Measurements from ENCODE around the gene NUDT4B. TPM values are rescaled to one million over a fixed set of nuclear protein-coding genes. Genes with fewer than 3 reads are reported as not detected.
"Not testable (repeated sequence)": the region's sequence is repeated elsewhere in the genome, so short reads cannot be mapped to it uniquely, and the experiment has no call there.

Gene NUDT4B
- total and polyA plus RNA-seq, 9 donors: 0.31 to 1.3 (median 0.69) TPM; not detected in 1

DNA sequence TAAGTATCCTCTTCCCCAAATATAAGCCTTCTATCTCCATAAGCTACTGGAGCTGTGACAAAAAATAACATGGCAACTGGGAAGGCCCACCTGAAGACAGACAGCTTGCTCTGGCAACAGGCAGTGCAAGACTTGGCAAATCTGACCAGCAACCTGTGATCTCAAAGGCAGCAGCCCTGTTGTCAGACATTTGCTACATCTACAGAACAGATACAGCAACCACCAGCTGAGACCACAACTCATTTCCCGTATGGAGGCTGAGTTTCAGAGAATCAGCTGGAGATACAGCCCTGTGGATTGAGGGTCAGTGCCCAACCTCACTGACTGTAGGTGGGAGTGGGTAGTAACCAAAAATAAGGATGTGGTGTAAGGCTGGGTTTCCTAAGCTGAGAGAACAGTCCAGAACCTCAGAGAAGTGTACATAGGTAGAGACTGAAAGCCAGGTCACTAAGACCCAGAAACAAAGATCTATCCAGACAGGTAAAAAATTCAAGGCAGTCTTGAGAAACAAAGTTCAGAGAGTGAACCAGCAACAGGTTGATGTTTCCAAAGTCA is 31.5 kb upstream of the NUDT4B start:
- DNase-seq; H3K4me1 ChIP-seq (ENCODE audit: control insufficient read depth, insufficient read depth, low read length); H3K36me3 ChIP-seq (ENCODE audit: control insufficient read depth, insufficient read depth, low read length); H3K4me3 ChIP-seq (ENCODE audit: low read length); H3K9me3 ChIP-seq (replicated peaks; ENCODE audit: control insufficient read depth, low read depth, low read length); H3K27ac ChIP-seq (ENCODE audit: low read length); H3K27me3 ChIP-seq (ENCODE audit: control insufficient read depth, insufficient read depth, low read length): not testable (repeated sequence)
- no CpG with 5 or more reads among the region's 1 CpG for WGBS (ENCODE audit: insufficient coverage)

DNA sequence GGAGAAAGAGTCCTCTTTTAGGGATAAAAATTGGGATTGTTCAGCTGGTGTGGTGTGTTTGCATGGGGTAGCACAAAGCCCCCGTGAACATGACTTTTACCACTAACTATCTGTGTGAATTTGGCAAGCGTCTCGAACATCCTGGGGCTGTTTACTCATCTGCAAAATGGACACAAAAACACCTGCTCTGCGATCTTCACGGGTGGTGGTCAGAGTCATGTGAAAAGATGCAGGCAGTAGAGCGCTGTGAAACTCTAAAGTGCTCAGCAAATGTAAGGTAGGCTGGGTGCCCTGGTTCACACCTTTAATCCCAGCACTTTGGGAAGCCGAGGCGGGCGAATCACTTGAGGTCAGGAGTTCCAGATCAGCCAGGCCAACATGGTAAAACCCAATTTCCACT is 27.7 kb upstream of the NUDT4B start:
- not testable (repeated sequence) for H3K36me3 ChIP-seq (ENCODE audit: control insufficient read depth, insufficient read depth, low read length); H3K4me3 ChIP-seq (ENCODE audit: low read length); H3K27ac ChIP-seq (ENCODE audit: low read length); H3K27me3 ChIP-seq (ENCODE audit: control insufficient read depth, insufficient read depth, low read length); H3K4me1 ChIP-seq (ENCODE audit: control insufficient read depth, insufficient read depth, low read length); DNase-seq; H3K9me3 ChIP-seq (replicated peaks; ENCODE audit: control insufficient read depth, low read depth, low read length)
- no CpG with 5 or more reads among the region's 9 CpGs for WGBS (ENCODE audit: insufficient coverage)

DNA sequence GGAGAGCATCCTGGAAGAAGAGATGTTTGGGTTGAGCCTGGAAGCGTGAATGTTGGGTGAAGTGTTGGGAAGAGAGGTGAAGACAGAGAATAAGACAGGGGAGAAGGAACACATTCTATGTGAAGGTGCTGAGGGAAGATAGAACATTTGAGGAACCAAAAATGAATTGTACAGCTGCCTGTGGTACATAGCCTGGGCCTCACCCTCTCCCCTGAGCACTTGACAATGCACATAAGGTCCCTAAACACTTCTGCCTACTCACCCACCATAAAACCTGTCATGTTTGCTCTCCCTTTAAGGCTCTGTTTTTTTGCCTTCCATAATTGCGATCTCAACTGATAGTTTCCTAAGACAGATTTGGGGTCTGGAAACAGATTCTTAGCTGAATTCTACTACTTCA is 25.8 kb upstream of the NUDT4B start:
- not testable (repeated sequence) for H3K27ac ChIP-seq (ENCODE audit: low read length); H3K9me3 ChIP-seq (replicated peaks; ENCODE audit: control insufficient read depth, low read depth, low read length); H3K27me3 ChIP-seq (ENCODE audit: control insufficient read depth, insufficient read depth, low read length); H3K4me3 ChIP-seq (ENCODE audit: low read length); H3K36me3 ChIP-seq (ENCODE audit: control insufficient read depth, insufficient read depth, low read length); H3K4me1 ChIP-seq (ENCODE audit: control insufficient read depth, insufficient read depth, low read length); DNase-seq
- WGBS (ENCODE audit: insufficient coverage): no CpG with 5 or more reads among the region's 2 CpGs

DNA sequence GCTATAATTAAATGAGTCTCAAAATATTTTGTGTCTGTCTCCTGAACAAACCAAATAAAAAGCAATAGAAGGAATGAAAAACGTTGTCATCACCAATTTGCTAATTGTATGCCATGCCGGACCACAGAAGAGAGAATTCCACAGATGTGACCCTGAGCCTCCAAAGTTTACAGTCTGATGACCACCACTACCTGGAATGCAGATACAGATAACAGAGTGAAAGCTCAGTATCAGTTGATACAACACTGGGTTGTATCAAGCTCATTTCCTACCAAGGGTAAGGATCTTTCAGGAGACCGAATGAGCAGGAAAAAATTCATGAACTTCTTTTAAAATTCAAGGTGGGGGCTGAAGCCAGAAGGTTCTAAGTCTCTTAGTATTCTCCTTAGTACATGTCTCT is 25.1 kb upstream of the NUDT4B start:
- not testable (repeated sequence) for H3K4me1 ChIP-seq (ENCODE audit: control insufficient read depth, insufficient read depth, low read length); H3K36me3 ChIP-seq (ENCODE audit: control insufficient read depth, insufficient read depth, low read length); H3K27ac ChIP-seq (ENCODE audit: low read length); H3K27me3 ChIP-seq (ENCODE audit: control insufficient read depth, insufficient read depth, low read length); DNase-seq; H3K4me3 ChIP-seq (ENCODE audit: low read length); H3K9me3 ChIP-seq (replicated peaks; ENCODE audit: control insufficient read depth, low read depth, low read length)
- no CpG with 5 or more reads among the region's 3 CpGs for WGBS (ENCODE audit: insufficient coverage)

DNA sequence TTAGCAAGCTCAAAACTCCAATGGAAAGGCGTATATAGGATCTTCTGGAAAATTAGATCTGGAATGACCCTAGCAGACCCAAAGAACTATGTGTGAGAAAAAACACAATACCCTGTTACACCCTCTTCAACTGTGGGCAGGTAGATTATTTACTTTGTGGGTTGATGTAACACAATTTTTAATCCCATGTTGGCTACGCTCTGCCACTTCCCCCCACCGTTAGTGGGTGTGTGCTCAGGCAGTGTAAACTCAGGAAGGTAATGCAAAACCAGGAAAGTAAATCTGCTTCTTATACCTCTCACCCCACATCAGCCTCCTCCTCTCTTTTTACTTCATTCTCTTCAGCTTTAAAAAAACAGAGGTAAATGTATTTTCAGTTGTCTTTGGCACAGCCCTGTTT is 23.7 kb upstream of the NUDT4B start:
- not testable (repeated sequence) for H3K36me3 ChIP-seq (ENCODE audit: control insufficient read depth, insufficient read depth, low read length); H3K27me3 ChIP-seq (ENCODE audit: control insufficient read depth, insufficient read depth, low read length); DNase-seq; H3K27ac ChIP-seq (ENCODE audit: low read length); H3K9me3 ChIP-seq (replicated peaks; ENCODE audit: control insufficient read depth, low read depth, low read length); H3K4me1 ChIP-seq (ENCODE audit: control insufficient read depth, insufficient read depth, low read length); H3K4me3 ChIP-seq (ENCODE audit: low read length)
- WGBS (ENCODE audit: insufficient coverage): no CpG with 5 or more reads among the region's 3 CpGs

DNA sequence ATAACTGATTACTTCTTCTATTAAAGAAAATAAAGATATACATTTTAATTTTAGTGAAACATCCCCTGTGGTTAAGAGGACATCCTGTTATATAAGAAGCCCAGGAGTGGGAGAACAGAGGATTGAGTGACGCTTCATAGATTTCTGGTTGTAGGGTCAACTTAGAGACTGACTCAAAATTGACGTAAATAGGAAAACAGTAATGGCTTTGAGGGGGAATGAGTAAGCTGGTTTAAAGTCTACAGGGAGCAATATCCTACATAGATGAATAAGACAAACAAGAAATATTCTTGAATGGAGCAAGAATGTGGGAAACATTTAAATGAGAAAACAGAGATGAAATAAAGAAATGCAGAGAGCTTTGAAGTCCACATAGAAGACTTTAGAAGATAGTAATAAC is 20.7 kb upstream of the NUDT4B start:
- H3K27me3 ChIP-seq (ENCODE audit: control insufficient read depth, insufficient read depth, low read length); H3K36me3 ChIP-seq (ENCODE audit: control insufficient read depth, insufficient read depth, low read length); H3K27ac ChIP-seq (ENCODE audit: low read length); H3K4me3 ChIP-seq (ENCODE audit: low read length); DNase-seq; H3K9me3 ChIP-seq (replicated peaks; ENCODE audit: control insufficient read depth, low read depth, low read length); H3K4me1 ChIP-seq (ENCODE audit: control insufficient read depth, insufficient read depth, low read length): not testable (repeated sequence)
- WGBS (ENCODE audit: insufficient coverage): no CpG with 5 or more reads among the region's 2 CpGs

DNA sequence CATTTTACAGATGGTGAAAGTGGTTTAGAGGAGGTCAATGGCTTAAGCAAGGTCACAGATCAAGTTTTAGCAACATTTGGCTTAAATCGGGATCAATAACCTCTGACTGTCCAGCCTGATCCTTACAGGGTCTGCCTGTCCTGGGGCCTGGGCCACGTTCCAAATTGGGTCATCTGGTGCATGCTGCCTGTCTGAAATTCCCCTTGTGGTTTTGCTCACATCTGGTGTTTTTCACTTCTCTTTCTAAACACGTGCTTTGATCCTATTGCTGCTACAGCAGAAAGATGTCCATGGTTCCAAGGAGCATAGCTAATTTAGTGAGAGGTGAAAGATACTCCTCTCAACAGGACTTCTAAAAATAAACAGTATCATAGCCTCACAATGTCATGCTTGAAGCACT is 19.4 kb upstream of the NUDT4B start:
- H3K9me3 ChIP-seq (replicated peaks; ENCODE audit: control insufficient read depth, low read depth, low read length); H3K27ac ChIP-seq (ENCODE audit: low read length); H3K36me3 ChIP-seq (ENCODE audit: control insufficient read depth, insufficient read depth, low read length); DNase-seq; H3K4me1 ChIP-seq (ENCODE audit: control insufficient read depth, insufficient read depth, low read length); H3K4me3 ChIP-seq (ENCODE audit: low read length); H3K27me3 ChIP-seq (ENCODE audit: control insufficient read depth, insufficient read depth, low read length): not testable (repeated sequence)
- no CpG with 5 or more reads among the region's 3 CpGs for WGBS (ENCODE audit: insufficient coverage)

DNA sequence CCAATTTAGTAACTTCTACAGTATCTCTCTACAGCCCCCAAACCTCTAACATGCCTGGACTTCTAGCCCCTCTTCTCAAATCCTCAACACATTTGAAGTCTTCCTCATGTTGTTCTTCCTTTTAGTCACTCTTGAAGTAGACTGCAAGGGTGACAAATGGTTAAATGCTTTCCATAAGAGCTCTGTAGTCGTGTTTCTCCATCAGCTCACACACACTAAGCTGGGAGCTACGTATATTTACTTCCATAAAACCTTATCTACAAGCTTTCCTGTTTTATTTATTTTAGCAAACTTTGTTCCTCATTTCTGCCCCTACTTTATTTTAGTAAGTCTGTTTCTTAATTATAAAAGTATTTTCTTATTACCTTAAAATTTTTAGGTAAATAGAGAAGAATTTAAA is 19.0 kb upstream of the NUDT4B start:
- not testable (repeated sequence) for DNase-seq; H3K27me3 ChIP-seq (ENCODE audit: control insufficient read depth, insufficient read depth, low read length); H3K27ac ChIP-seq (ENCODE audit: low read length); H3K36me3 ChIP-seq (ENCODE audit: control insufficient read depth, insufficient read depth, low read length); H3K4me1 ChIP-seq (ENCODE audit: control insufficient read depth, insufficient read depth, low read length); H3K9me3 ChIP-seq (replicated peaks; ENCODE audit: control insufficient read depth, low read depth, low read length); H3K4me3 ChIP-seq (ENCODE audit: low read length)
- no CpG with 5 or more reads among the region's 2 CpGs for WGBS (ENCODE audit: insufficient coverage)

DNA sequence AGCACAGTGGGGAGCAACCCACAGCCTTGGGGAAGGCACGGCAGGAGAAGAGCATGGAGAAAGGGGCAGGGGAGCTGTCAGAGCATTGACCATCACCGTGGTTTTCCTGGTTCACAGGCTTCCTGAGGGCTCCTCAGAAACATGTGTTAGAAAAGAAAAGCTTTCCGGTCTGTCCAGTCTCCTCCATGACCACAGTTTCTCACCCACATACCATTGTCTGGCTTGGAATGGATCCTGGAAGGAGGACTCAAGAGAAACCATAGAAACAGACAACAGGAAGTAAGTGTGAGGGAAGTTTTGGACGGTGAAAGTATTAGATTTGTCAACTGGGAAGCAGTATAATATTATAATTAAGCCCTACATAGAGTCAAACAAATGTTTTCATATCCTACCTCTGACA is 16.3 kb upstream of the NUDT4B start:
- H3K4me1 ChIP-seq (ENCODE audit: control insufficient read depth, insufficient read depth, low read length); DNase-seq; H3K27me3 ChIP-seq (ENCODE audit: control insufficient read depth, insufficient read depth, low read length); H3K4me3 ChIP-seq (ENCODE audit: low read length); H3K9me3 ChIP-seq (replicated peaks; ENCODE audit: control insufficient read depth, low read depth, low read length); H3K27ac ChIP-seq (ENCODE audit: low read length); H3K36me3 ChIP-seq (ENCODE audit: control insufficient read depth, insufficient read depth, low read length): not testable (repeated sequence)
- no CpG with 5 or more reads among the region's 4 CpGs for WGBS (ENCODE audit: insufficient coverage)

DNA sequence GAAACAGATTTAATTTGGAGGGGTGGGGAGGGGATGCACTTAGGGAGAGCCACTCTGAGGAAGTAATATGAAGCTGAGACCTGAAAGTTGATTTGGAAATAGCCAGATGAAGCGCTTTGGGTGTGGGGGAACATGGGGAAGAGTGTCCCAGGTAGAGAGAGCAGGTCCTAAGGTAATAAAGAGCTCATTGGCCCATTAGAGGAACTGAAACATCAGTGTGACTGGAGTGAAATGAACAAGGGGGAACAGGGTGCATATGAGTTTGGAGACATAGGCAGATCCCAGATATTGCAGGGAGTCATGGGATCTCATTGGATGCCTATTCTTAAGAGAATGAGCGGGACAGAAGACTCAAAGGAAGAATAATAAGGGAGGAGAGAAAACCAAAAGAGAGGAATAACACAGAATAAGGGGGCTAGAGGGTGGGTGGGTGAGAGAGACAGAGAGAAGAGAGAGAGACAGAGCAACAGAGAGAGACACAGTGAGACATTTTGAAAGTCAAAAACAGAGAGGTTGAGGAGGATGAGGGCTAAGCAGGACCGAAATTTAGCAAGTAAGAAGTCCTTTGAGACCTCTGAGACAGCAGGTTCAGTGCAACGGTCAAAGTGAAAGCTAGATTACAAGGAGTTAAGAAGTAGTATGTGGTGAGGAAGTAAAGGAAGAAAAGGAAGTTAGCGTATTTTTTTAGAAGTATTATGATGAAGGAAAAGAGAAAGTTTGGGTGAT is 14.8 kb upstream of the NUDT4B start:
- not testable (repeated sequence) for DNase-seq; H3K9me3 ChIP-seq (replicated peaks; ENCODE audit: control insufficient read depth, low read depth, low read length); H3K27ac ChIP-seq (ENCODE audit: low read length); H3K4me1 ChIP-seq (ENCODE audit: control insufficient read depth, insufficient read depth, low read length); H3K36me3 ChIP-seq (ENCODE audit: control insufficient read depth, insufficient read depth, low read length); H3K4me3 ChIP-seq (ENCODE audit: low read length); H3K27me3 ChIP-seq (ENCODE audit: control insufficient read depth, insufficient read depth, low read length)
- no CpG with 5 or more reads among the region's 5 CpGs for WGBS (ENCODE audit: insufficient coverage)

DNA sequence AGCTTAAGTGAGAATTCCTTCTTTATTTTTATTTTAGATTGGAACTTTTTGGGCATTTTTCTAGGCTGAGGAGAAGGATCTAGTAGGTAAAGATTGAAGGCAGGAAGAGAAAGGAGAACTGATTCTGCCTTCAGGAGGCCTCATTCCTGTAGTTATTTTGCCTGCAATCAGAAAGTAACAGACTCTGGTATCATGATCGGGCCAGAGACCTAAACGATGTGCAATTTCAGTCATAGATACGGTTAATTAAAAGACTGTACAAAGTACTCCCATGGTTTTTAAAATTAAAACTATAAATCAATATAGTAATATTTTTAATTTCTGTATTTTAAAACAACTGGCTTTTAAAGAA is 14.3 kb upstream of the NUDT4B start:
- H3K4me1 ChIP-seq (ENCODE audit: control insufficient read depth, insufficient read depth, low read length); H3K4me3 ChIP-seq (ENCODE audit: low read length); DNase-seq; H3K27ac ChIP-seq (ENCODE audit: low read length); H3K9me3 ChIP-seq (replicated peaks; ENCODE audit: control insufficient read depth, low read depth, low read length); H3K36me3 ChIP-seq (ENCODE audit: control insufficient read depth, insufficient read depth, low read length); H3K27me3 ChIP-seq (ENCODE audit: control insufficient read depth, insufficient read depth, low read length): not testable (repeated sequence)
- no CpG with 5 or more reads among the region's 3 CpGs for WGBS (ENCODE audit: insufficient coverage)
